AG04449 (cell line): ENCODE measurements around the gene VPS13A.

ENCODE experiments used
- CTCF ChIA-PET: fragments of 350-600 bp; formaldehyde crosslinking; extraction: SDS; loops from one replicate; lab custom pipeline; 2021; ENCODE audit warnings: antibody characterized with exemption; lab: Yijun Ruan, JAX
- POLR2A ChIA-PET: fragments of 400-600, 350-600 bp; formaldehyde crosslinking; extraction: SDS; loops from one replicate; lab custom pipeline; 2020; ENCODE audit warnings: antibody characterized with exemption, inconsistent platforms; lab: Yijun Ruan, JAX
- DNase-seq: peaks from one replicate; pipeline ENCODE4 v3.0.0-alpha.2; 2010; ENCODE audit warnings: low read depth, low spot score
- H3K4me3 ChIP-seq: 2 replicates; pipeline ENCODE4 v1.5.1; 2011; ENCODE audit warnings: low read depth, mild to moderate bottlenecking, control low read depth, low read length
- TF ChIP-seq, protein P1 (sequence below): IDR thresholded peaks from one replicate; pipeline ENCODE4 v1.5.1; 2011; ENCODE audit warnings: mild to moderate bottlenecking, moderate library complexity, low read length, control low read depth, inconsistent platforms; ENCODE audit not compliant: insufficient read depth; ENCODE audit errors: missing control alignments

VPS13A gene

DNA sequence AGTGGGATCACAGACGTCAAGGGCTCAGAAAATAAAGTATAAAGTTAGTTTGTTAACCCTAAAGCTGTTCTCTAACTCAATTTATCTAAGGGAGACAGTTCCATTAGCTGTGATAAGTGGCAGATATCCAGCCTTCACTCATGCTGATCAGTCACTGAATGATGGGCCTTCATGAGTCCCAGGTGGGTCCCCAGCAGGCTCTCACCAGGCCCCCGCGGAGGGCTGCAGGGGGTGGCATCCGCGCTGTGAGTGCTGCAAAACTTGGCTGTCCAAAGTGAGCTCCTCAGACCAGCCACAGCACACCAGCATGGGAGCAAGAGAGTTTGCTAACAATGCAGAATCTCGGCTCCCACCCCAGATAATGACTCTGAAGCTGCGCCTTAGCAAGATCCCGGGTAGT lies 283.6 kb downstream of the VPS13A start:
- H3K4me3 ChIP-seq = no peak overlapping the region
- POLR2A ChIA-PET = no interaction called here
- TF ChIP-seq, protein P1, sequence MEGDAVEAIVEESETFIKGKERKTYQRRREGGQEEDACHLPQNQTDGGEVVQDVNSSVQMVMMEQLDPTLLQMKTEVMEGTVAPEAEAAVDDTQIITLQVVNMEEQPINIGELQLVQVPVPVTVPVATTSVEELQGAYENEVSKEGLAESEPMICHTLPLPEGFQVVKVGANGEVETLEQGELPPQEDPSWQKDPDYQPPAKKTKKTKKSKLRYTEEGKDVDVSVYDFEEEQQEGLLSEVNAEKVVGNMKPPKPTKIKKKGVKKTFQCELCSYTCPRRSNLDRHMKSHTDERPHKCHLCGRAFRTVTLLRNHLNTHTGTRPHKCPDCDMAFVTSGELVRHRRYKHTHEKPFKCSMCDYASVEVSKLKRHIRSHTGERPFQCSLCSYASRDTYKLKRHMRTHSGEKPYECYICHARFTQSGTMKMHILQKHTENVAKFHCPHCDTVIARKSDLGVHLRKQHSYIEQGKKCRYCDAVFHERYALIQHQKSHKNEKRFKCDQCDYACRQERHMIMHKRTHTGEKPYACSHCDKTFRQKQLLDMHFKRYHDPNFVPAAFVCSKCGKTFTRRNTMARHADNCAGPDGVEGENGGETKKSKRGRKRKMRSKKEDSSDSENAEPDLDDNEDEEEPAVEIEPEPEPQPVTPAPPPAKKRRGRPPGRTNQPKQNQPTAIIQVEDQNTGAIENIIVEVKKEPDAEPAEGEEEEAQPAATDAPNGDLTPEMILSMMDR = no peak
- CTCF ChIA-PET = interaction anchor here (0.6 to 15.2 kb wide), 13 partner anchors 8 to 574 kb away, joined by 3 to 373 read pairs (median 4); no protein-coding TSS in a partner anchor
- no peak for DNase-seq

DNA sequence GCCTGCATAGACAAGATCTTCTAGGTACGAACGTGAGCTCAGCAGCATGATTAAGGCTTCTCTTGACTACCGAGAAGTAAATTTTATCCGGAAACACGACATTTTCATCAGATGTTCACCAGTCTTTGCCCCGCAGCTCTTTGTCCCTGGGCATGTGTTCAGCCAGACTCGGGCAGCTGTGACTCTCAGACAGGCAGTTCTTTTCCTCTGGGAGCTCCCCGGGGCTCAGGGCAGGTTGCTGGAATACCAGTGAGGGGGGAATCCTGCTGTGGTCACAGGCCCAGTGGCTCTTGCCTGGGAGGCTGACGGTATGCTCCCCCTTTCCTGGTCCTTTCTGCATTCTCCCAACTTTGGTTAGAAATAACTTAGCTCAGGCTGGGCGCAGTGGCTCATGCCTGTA lies 284.7 kb downstream of the VPS13A start:
- CTCF ChIA-PET = interaction anchor here (0.9 to 15.2 kb wide), 10 partner anchors 11 to 573 kb away, joined by 3 to 373 read pairs (median 4); no protein-coding TSS in a partner anchor
- H3K4me3 ChIP-seq = no peak overlapping the region
- TF ChIP-seq, protein P1 = no peak
- DNase-seq = no peak
- POLR2A ChIA-PET = no interaction called here

DNA sequence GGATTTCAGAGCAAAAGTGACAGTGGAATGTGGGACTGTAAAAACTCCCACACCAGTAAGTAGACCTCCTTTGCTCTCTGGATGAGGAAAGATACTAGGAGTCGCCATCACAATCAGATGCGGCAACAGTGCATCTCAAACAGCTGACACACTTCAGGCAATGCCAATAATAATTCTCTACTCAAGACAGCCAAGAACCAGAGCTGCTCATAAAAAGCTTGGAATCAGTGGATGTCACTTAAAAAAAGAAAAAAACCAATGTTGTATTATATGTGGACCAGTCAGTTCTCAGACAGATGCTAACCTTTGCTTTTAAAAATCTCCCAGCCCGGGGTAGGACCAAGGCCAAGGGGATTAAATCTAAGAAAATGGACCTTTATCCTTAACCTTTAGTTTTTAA lies 285.8 kb downstream of the VPS13A start:
- DNase-seq = no peak
- POLR2A ChIA-PET = no interaction called here
- CTCF ChIA-PET = interaction anchor here (0.9 to 15.2 kb wide), 4 partner anchors 11 to 25 kb away, joined by 3 to 373 read pairs (median 63); no protein-coding TSS in a partner anchor
- H3K4me3 ChIP-seq = no peak overlapping the region
- TF ChIP-seq, protein P1 = no peak

DNA sequence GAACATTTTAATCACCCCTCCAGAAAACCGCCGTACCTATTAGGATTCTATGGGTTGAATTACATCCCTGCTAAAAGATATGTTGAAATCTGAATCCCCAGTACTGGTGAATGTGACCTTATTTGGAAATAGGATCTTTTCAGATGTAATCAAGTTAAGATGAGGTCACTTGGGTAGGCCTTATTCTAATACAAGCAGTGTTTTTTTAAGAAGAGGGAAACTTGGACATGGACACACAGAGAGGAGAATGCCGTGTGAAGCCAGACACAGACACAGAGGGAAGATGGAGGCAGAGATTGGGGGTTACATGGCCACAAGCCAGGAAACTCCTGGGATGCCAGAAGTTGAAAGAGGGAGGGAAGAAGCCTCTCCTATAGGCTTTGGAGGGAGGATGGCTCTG lies 287.3 kb downstream of the VPS13A start:
- DNase-seq = peak; percentile 54
- TF ChIP-seq, protein P1 = no peak
- POLR2A ChIA-PET = no interaction called here
- H3K4me3 ChIP-seq = no peak overlapping the region
- CTCF ChIA-PET = interaction anchor here (9.9 kb wide), 1 partner anchor 8 kb away, joined by 189 read pairs; no protein-coding TSS in a partner anchor

DNA sequence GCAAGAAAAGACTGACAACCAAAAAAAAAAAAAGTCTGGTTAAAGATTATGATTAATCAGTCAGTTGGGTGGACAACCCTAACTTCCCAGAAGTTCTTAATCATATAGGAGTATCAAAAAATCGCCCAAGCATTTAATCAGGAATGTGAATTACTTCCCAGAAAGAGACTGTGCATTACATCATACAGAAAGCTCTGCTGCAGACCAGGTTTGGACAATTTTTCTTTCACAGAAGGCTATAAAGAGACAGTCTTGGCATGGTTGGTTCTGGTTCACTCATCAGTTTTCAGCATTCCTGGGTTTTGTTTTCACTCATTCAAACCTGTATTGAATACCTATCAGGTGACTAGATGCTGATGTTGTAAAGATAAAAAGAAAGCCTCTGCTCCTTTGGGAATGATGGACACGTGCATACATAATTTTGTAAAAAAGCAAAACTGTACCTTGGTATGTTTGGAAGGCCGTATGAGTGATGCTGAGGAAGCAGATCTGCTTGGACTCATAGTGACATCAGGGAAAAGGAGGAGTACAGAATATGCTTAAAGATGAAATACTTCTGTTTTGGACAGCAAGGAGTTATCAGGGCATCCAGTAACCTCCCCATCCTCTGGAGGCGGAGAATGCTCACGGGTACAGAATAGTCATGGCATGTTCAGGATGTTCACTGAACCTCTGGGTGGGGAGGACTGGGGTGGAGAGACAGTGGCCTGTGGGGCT lies 292.3 kb downstream of the VPS13A start:
- CTCF ChIA-PET = interaction anchor here (9.9 kb wide), 1 partner anchor 13 kb away, joined by 189 read pairs; no protein-coding TSS in a partner anchor
- POLR2A ChIA-PET = interaction anchor here (0.9 kb wide), 1 partner anchor 282 kb away, joined by 4 read pairs; no protein-coding TSS in a partner anchor

More for the DNA sequence above, 292.3 kb downstream of the VPS13A start:
- DNase-seq = peak; percentile 52
- TF ChIP-seq, protein P1 = no peak
- no peak overlapping the region for H3K4me3 ChIP-seq
